Measurements from ENCODE around the gene SNRPA.
"Not testable (repeated sequence)": the region's sequence is repeated elsewhere in the genome, so short reads cannot be mapped to it uniquely, and the experiment has no call there.

Gene SNRPA

GRCh38 chr19:40763963-40764362, 13.0 kb downstream of the SNRPA start:
- no peak overlapping the region for H3K4me3 Mint-ChIP-seq
- no peak overlapping the region for H3K27ac Mint-ChIP-seq
- no peaks in the 10 kb centered on the region for H3K9me3 Mint-ChIP-seq
- H3K27me3 Mint-ChIP-seq (ENCODE audit: low read depth), result no peaks in the 10 kb centered on the region
- peaks cover 22% of the 10 kb centered on the region for H3K4me1 Mint-ChIP-seq (ENCODE audit: low read depth)
- DNase-seq (ENCODE audit: low spot score), result no peak
- peaks cover 72% of the 10 kb centered on the region for H3K36me3 Mint-ChIP-seq (ENCODE audit: low read depth)

GRCh38 chr19:40766385-40766784, 15.4 kb downstream of the SNRPA start:
- H3K36me3 Mint-ChIP-seq (ENCODE audit: low read depth), result peaks cover 68% of the 10 kb centered on the region
- not testable (repeated sequence) for H3K27me3 Mint-ChIP-seq (ENCODE audit: low read depth); H3K27ac Mint-ChIP-seq; H3K4me3 Mint-ChIP-seq; DNase-seq (ENCODE audit: low spot score); H3K9me3 Mint-ChIP-seq
- peaks cover 25% of the 10 kb centered on the region for H3K4me1 Mint-ChIP-seq (ENCODE audit: low read depth)

GRCh38 chr19:40768869-40769268, 17.9 kb downstream of the SNRPA start:
- Mint-ChIP-seq H3K27ac (no peak overlapping the region), H3K4me3 (no peak overlapping the region), H3K9me3 (peaks cover 4% of the 10 kb centered on the region), H3K4me1 (ENCODE audit: low read depth) (peaks cover 19% of the 10 kb centered on the region), H3K27me3 (ENCODE audit: low read depth) (no peaks in the 10 kb centered on the region), H3K36me3 (ENCODE audit: low read depth) (peaks cover 51% of the 10 kb centered on the region)
- DNase-seq (ENCODE audit: low spot score), result no peak

GRCh38 chr19:40771101-40771862, 20.3 kb downstream of the SNRPA start:
- DNase-seq (ENCODE audit: low spot score); H3K9me3 Mint-ChIP-seq; H3K27me3 Mint-ChIP-seq (ENCODE audit: low read depth); H3K27ac Mint-ChIP-seq; H3K4me3 Mint-ChIP-seq: not testable (repeated sequence)
- peaks cover 12% of the 10 kb centered on the region for H3K4me1 Mint-ChIP-seq (ENCODE audit: low read depth)
- H3K36me3 Mint-ChIP-seq (ENCODE audit: low read depth), result peaks cover 34% of the 10 kb centered on the region

- peak within 1 kb of the TSS; percentile 78 for H3K27ac Mint-ChIP-seq
- peak within 1 kb of the TSS; percentile 36 for H3K4me3 Mint-ChIP-seq
- H3K4me1 Mint-ChIP-seq (ENCODE audit: low read depth), result peaks cover 35% of the 10 kb centered on the region
Observed at GRCh38 chr19:40774916-40775631, 24.1 kb downstream of the SNRPA start, which contains the start of gene MIA. Gene MIA, plus strand, starts transcription at chr19:40775521. Its CDS starts 22 bp downstream, at chr19:40775543.

GRCh38 chr19:40775632-40776022, 24.6 kb downstream of the SNRPA start:
- Mint-ChIP-seq H3K4me3 (peak overlapping the region; percentile 36), H3K36me3 (ENCODE audit: low read depth) (peaks cover 31% of the 10 kb centered on the region), H3K27ac (peak overlapping the region; percentile 78), H3K27me3 (ENCODE audit: low read depth) (no peaks in the 10 kb centered on the region), H3K9me3 (peaks cover 4% of the 10 kb centered on the region), H3K4me1 (ENCODE audit: low read depth) (peaks cover 39% of the 10 kb centered on the region)
- no peak for DNase-seq (ENCODE audit: low spot score)

More at GRCh38 chr19:40774916-40775631, 24.1 kb downstream of the SNRPA start, which contains the start of gene MIA:
- peaks cover 4% of the 10 kb centered on the region for H3K9me3 Mint-ChIP-seq
- DNase-seq (ENCODE audit: low spot score), result no peak
- H3K36me3 Mint-ChIP-seq (ENCODE audit: low read depth), result peaks cover 30% of the 10 kb centered on the region
- no peaks in the 10 kb centered on the region for H3K27me3 Mint-ChIP-seq (ENCODE audit: low read depth)

- H3K4me3 Mint-ChIP-seq, result peak overlapping the region; percentile 97
- no peaks in the 10 kb centered on the region for H3K27me3 Mint-ChIP-seq (ENCODE audit: low read depth)
- H3K27ac Mint-ChIP-seq, result peak overlapping the region; percentile 8
- peaks cover 37% of the 10 kb centered on the region for H3K4me1 Mint-ChIP-seq (ENCODE audit: low read depth)
- H3K9me3 Mint-ChIP-seq, result no peaks in the 10 kb centered on the region
- peaks cover 28% of the 10 kb centered on the region for H3K36me3 Mint-ChIP-seq (ENCODE audit: low read depth)
- no peak for DNase-seq (ENCODE audit: low spot score)
Observed at GRCh38 chr19:40776364-40776763, 25.4 kb downstream of the SNRPA start.

- Mint-ChIP-seq H3K4me3 (peak overlapping the region; percentile 97), H3K4me1 (ENCODE audit: low read depth) (peaks cover 35% of the 10 kb centered on the region), H3K36me3 (ENCODE audit: low read depth) (peaks cover 25% of the 10 kb centered on the region), H3K27ac (peak overlapping the region; percentile 96), H3K9me3 (no peaks in the 10 kb centered on the region), H3K27me3 (ENCODE audit: low read depth) (no peaks in the 10 kb centered on the region)
- peak; percentile 88 for DNase-seq (ENCODE audit: low spot score)
Observed at GRCh38 chr19:40776932-40777644, 26.1 kb downstream of the SNRPA start.

GRCh38 chr19:40777645-40777936, 26.6 kb downstream of the SNRPA start:
- no peak for DNase-seq (ENCODE audit: low spot score)
- peaks cover 35% of the 10 kb centered on the region for H3K4me1 Mint-ChIP-seq (ENCODE audit: low read depth)

GRCh38 chr19:40777937-40778705, 27.1 kb downstream of the SNRPA start, which contains the start of gene RAB4B:
Gene RAB4B, plus strand, starts transcription at chr19:40778247. Its CDS starts 129 bp downstream, at chr19:40778376.
- Mint-ChIP-seq H3K27ac (peak within 1 kb of the TSS; percentile 96), H3K9me3 (no peaks in the 10 kb centered on the region), H3K27me3 (ENCODE audit: low read depth) (no peaks in the 10 kb centered on the region), H3K4me3 (peak within 1 kb of the TSS; percentile 97), H3K4me1 (ENCODE audit: low read depth) (peaks cover 35% of the 10 kb centered on the region), H3K36me3 (ENCODE audit: low read depth) (peaks cover 26% of the 10 kb centered on the region)
- DNase-seq (ENCODE audit: low spot score), result peak; percentile 100

More at GRCh38 chr19:40777645-40777936, 26.6 kb downstream of the SNRPA start:
- no peaks in the 10 kb centered on the region for H3K9me3 Mint-ChIP-seq
- peaks cover 26% of the 10 kb centered on the region for H3K36me3 Mint-ChIP-seq (ENCODE audit: low read depth)
- H3K27me3 Mint-ChIP-seq (ENCODE audit: low read depth), result no peaks in the 10 kb centered on the region
- H3K4me3 Mint-ChIP-seq, result peak overlapping the region; percentile 97
- peak overlapping the region; percentile 96 for H3K27ac Mint-ChIP-seq

GRCh38 chr19:40778706-40779284, 27.8 kb downstream of the SNRPA start:
- peak; percentile 35 for DNase-seq (ENCODE audit: low spot score)
- Mint-ChIP-seq H3K4me1 (ENCODE audit: low read depth) (peaks cover 35% of the 10 kb centered on the region), H3K36me3 (ENCODE audit: low read depth) (peaks cover 29% of the 10 kb centered on the region)

GRCh38 chr19:40780582-40780981, 29.6 kb downstream of the SNRPA start:
- Mint-ChIP-seq H3K27me3 (ENCODE audit: low read depth) (no peaks in the 10 kb centered on the region), H3K9me3 (no peaks in the 10 kb centered on the region), H3K36me3 (ENCODE audit: low read depth) (peaks cover 34% of the 10 kb centered on the region), H3K27ac (peak overlapping the region; percentile 57), H3K4me3 (no peak overlapping the region), H3K4me1 (ENCODE audit: low read depth) (peaks cover 37% of the 10 kb centered on the region)
- no peak for DNase-seq (ENCODE audit: low spot score)

More at GRCh38 chr19:40778706-40779284, 27.8 kb downstream of the SNRPA start:
- Mint-ChIP-seq H3K27ac (peak overlapping the region; percentile 96), H3K4me3 (peak overlapping the region; percentile 97), H3K9me3 (no peaks in the 10 kb centered on the region), H3K27me3 (ENCODE audit: low read depth) (no peaks in the 10 kb centered on the region)

- H3K36me3 Mint-ChIP-seq (ENCODE audit: low read depth), result peaks cover 33% of the 10 kb centered on the region
- peaks cover 35% of the 10 kb centered on the region for H3K4me1 Mint-ChIP-seq (ENCODE audit: low read depth)
- no peak overlapping the region for H3K4me3 Mint-ChIP-seq
- H3K27me3 Mint-ChIP-seq (ENCODE audit: low read depth), result no peaks in the 10 kb centered on the region
- no peak for DNase-seq (ENCODE audit: low spot score)
- H3K27ac Mint-ChIP-seq, result peak overlapping the region; percentile 63
- H3K9me3 Mint-ChIP-seq, result no peaks in the 10 kb centered on the region
Observed at GRCh38 chr19:40781140-40781539, 30.1 kb downstream of the SNRPA start.
